Measurements from ENCODE around the gene INO80D.
"Not testable (repeated sequence)": the region's sequence is repeated elsewhere in the genome, so short reads cannot be mapped to it uniquely, and the experiment has no call there.

Gene INO80D

GRCh38 chr2:205986334-205986733, 99.6 kb downstream of the INO80D start:
- DNase-seq (ENCODE audit: low spot score); FAIRE-seq: not testable (repeated sequence)

GRCh38 chr2:205984381-205984780, 101.6 kb downstream of the INO80D start:
- FAIRE-seq (no peak), DNase-seq (ENCODE audit: low spot score) (no peak)

- FAIRE-seq (no peak), DNase-seq (ENCODE audit: low spot score) (no peak)
Measured at GRCh38 chr2:205982776-205983327, 103.1 kb downstream of the INO80D start.

GRCh38 chr2:205978728-205979127, 107.2 kb downstream of the INO80D start:
- not testable (repeated sequence) for FAIRE-seq; DNase-seq (ENCODE audit: low spot score)

GRCh38 chr2:205977699-205978098, 108.3 kb downstream of the INO80D start:
- DNase-seq (ENCODE audit: low spot score); FAIRE-seq: not testable (repeated sequence)

- DNase-seq (ENCODE audit: low spot score); FAIRE-seq: not testable (repeated sequence)
Measured at GRCh38 chr2:205976934-205977659, 108.9 kb downstream of the INO80D start.

GRCh38 chr2:205976120-205976814, 109.7 kb downstream of the INO80D start:
- FAIRE-seq = no peak

GRCh38 chr2:205975082-205975949, 110.7 kb downstream of the INO80D start:
- DNase-seq (ENCODE audit: low spot score) = no peak
- no peak for FAIRE-seq

More at GRCh38 chr2:205976120-205976814, 109.7 kb downstream of the INO80D start:
- no peak for DNase-seq (ENCODE audit: low spot score)

GRCh38 chr2:205972113-205972512, 113.9 kb downstream of the INO80D start:
- FAIRE-seq (no peak), DNase-seq (ENCODE audit: low spot score) (no peak)

GRCh38 chr2:205970348-205970747, 115.6 kb downstream of the INO80D start:
- DNase-seq (ENCODE audit: low spot score) (no peak), FAIRE-seq (no peak)

- FAIRE-seq = no peak
- no peak for DNase-seq (ENCODE audit: low spot score)
Measured at GRCh38 chr2:205969584-205969983, 116.4 kb downstream of the INO80D start.

- FAIRE-seq (no peak), DNase-seq (ENCODE audit: low spot score) (no peak)
Measured at GRCh38 chr2:205967391-205968075, 118.4 kb downstream of the INO80D start.

- FAIRE-seq (no peak), DNase-seq (ENCODE audit: low spot score) (no peak)
Measured at GRCh38 chr2:205965707-205966106, 120.3 kb downstream of the INO80D start.

- FAIRE-seq (no peak), DNase-seq (ENCODE audit: low spot score) (no peak)
Measured at GRCh38 chr2:205964111-205964761, 121.7 kb downstream of the INO80D start.

GRCh38 chr2:205959521-205959920, 126.5 kb downstream of the INO80D start:
- FAIRE-seq (no peak), DNase-seq (ENCODE audit: low spot score) (no peak)

GRCh38 chr2:205957452-205958154, 128.4 kb downstream of the INO80D start:
- DNase-seq (ENCODE audit: low spot score) = no peak
- no peak for FAIRE-seq

GRCh38 chr2:205954707-205955106, 131.3 kb downstream of the INO80D start:
- DNase-seq (ENCODE audit: low spot score) (no peak), FAIRE-seq (no peak)

- DNase-seq (ENCODE audit: low spot score) (no peak), FAIRE-seq (no peak)
Measured at GRCh38 chr2:205952282-205952681, 133.7 kb downstream of the INO80D start.

GRCh38 chr2:205948883-205949282, 137.1 kb downstream of the INO80D start:
- DNase-seq (ENCODE audit: low spot score) (no peak), FAIRE-seq (no peak)

- no peak for DNase-seq (ENCODE audit: low spot score)
- FAIRE-seq = no peak
Measured at GRCh38 chr2:205948496-205948837, 137.5 kb downstream of the INO80D start.
